ENCODE data around the gene LPIN3. TPM values are rescaled to one million over a fixed set of nuclear protein-coding genes. Genes with fewer than 3 reads are reported as not detected.

LPIN3 gene
- total and polyA plus RNA-seq, 2 experiments from 2014 or later: 6.1 to 9.7 TPM

DNA sequence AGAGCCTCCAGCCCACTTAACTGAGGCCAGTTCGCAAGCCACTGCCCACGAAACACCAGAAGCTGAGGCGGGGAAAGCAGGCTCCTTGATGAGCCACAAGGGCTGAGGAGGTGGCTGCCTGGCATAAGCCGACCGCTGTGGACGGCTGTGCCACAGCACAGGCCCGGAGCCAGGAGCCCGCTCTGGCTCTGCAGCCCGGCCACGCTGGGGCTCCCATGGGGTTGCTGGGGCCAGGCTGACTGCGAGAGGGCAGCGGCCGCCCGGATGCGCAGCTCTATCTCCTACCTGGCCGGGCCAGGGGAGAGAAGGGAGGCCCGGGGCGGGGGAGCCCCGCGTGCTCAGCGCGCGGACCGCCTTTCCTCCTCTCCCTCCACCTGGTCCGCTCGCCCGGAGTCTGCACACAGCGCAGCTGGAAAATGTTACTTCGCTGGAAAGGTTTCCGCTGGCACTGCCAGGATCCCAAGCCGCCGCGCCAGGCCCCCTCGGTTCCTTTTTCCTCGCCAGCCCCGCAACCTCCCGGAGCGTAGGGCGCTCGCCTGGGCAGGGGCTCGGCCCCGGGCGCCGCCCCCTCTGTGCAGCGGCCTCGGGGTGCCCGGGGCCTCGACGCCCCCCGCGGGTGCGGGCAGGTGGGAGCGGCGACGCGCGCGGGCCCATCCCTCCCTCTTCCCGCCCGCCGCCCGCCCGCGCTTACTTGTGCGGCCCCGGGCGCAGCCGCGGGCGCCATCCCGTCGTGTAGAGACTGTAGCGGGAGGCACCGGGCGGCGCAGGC is 25.3 kb downstream of the LPIN3 start:
- no peaks in the 10 kb centered on the region for H3K36me3 ChIP-seq (ENCODE audit: insufficient read depth)
- peaks cover 5% of the 10 kb centered on the region; the same call in 2 of the 3 replicates for H3K36me3 Mint-ChIP-seq (ENCODE audit: low read depth)
- no peaks in the 10 kb centered on the region for H3K9me2 ChIP-seq (ENCODE audit: insufficient read depth)
- H3K27me3 ChIP-seq (ENCODE audit: insufficient read depth): peaks cover 56% of the 10 kb centered on the region
- H3K4me1 ChIP-seq (ENCODE audit: insufficient read depth): peaks cover 5% of the 10 kb centered on the region; the same call in 1 of the 2 replicates
- H3K27ac ChIP-seq (ENCODE audit: low read depth): no peak overlapping the region
- no peak overlapping the region for H3K27ac Mint-ChIP-seq
- peak overlapping the region; percentile 84 for H3K4me2 ChIP-seq
- no peaks in the 10 kb centered on the region for H3K79me2 ChIP-seq (replicated peaks; ENCODE audit: insufficient read depth)
- H3K4me3 Mint-ChIP-seq: peak overlapping the region; percentile 59
- peaks cover 7% of the 10 kb centered on the region; the same call in 1 of the 2 replicates for H3F3A ChIP-seq (replicated peaks; ENCODE audit: low read depth)
- H3K9me3 Mint-ChIP-seq: peaks cover 7% of the 10 kb centered on the region; the same call in 2 of the 3 replicates
- peak overlapping the region; percentile 59 for H3K4me3 ChIP-seq
- peaks cover 11% of the 10 kb centered on the region for H3K4me1 Mint-ChIP-seq
- TF ChIP-seq, protein P1, sequence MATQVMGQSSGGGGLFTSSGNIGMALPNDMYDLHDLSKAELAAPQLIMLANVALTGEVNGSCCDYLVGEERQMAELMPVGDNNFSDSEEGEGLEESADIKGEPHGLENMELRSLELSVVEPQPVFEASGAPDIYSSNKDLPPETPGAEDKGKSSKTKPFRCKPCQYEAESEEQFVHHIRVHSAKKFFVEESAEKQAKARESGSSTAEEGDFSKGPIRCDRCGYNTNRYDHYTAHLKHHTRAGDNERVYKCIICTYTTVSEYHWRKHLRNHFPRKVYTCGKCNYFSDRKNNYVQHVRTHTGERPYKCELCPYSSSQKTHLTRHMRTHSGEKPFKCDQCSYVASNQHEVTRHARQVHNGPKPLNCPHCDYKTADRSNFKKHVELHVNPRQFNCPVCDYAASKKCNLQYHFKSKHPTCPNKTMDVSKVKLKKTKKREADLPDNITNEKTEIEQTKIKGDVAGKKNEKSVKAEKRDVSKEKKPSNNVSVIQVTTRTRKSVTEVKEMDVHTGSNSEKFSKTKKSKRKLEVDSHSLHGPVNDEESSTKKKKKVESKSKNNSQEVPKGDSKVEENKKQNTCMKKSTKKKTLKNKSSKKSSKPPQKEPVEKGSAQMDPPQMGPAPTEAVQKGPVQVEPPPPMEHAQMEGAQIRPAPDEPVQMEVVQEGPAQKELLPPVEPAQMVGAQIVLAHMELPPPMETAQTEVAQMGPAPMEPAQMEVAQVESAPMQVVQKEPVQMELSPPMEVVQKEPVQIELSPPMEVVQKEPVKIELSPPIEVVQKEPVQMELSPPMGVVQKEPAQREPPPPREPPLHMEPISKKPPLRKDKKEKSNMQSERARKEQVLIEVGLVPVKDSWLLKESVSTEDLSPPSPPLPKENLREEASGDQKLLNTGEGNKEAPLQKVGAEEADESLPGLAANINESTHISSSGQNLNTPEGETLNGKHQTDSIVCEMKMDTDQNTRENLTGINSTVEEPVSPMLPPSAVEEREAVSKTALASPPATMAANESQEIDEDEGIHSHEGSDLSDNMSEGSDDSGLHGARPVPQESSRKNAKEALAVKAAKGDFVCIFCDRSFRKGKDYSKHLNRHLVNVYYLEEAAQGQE (IDR thresholded peaks at IDR 0.05; ENCODE audit: unreplicated experiment): no peak
- peak; percentile 46 for TF ChIP-seq EZH2 (IDR thresholded peaks at IDR 0.05; ENCODE audit: low read depth, unreplicated experiment)
- peaks cover 38% of the 10 kb centered on the region for H3K27me3 Mint-ChIP-seq (ENCODE audit: insufficient read depth, low read depth, poor library complexity)
- no peaks in the 10 kb centered on the region for H4K20me1 ChIP-seq (replicated peaks; ENCODE audit: insufficient read depth)
- peak overlapping the region; percentile 85 for H2AFZ ChIP-seq
- peak; percentile 58 for ATAC-seq
- DNase-seq (ENCODE audit: low spot score): peak; percentile 61

DNA sequence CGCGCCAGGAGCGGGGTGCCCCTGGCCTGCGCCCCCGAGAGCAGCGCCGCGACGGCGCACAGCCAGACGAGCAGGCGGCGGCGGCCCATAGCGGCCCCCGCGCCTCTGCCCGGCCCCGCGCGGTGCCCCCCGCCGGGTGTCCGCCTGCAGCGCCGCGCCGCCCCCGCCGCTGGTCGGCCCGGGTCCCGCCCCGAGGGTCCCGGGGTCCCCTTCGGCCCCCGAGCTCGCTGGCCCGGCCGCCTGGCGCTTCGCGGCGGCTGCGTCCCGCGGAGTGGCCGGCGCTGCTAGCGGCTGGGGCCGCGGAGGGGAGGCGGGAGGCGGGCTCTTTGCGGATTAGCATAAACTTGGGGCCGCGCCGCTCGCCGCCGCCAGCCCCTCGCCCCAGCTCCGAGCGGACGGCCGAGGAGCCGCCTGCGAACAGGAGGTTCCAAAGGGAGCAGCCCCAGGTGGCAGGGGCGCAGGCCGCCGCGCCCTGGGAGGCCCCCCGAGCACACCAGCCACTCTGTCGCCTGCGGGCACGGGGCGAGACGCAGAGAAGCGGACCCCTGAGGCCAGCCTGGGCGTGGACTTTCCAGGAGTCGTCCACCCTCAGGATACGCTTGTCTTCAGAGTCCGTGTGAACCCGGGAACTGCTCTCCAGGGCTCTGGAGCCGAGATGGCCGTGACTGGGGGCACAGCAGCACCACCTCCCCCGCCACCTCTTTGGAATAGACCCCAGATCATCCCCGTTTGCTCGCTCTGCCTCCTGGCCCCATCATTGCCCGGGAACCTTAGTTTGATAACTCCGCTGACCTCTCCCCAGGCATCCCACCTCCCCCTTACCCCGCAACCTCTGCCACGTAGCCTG is 26.1 kb downstream of the LPIN3 start, which contains the start of gene EMILIN3:
TSS of gene EMILIN3 (minus strand) at position 273 of the 847 bp plus-strand sequence. CDS start at position 89, 184 bp downstream.
- Histone ChIP-seq H3K4me3 (peak within 1 kb of the TSS; percentile 76), H2AFZ (peak within 1 kb of the TSS; percentile 98), H3K27me3 (ENCODE audit: insufficient read depth) (peaks cover 56% of the 10 kb centered on the region), H3K36me3 (ENCODE audit: insufficient read depth) (no peaks in the 10 kb centered on the region), H3K4me1 (ENCODE audit: insufficient read depth) (peaks cover 5% of the 10 kb centered on the region; the same call in 1 of the 2 replicates), H3K27ac (ENCODE audit: low read depth) (no peak within 1 kb of the TSS), H3F3A (replicated peaks; ENCODE audit: low read depth) (peaks cover 7% of the 10 kb centered on the region; the same call in 1 of the 2 replicates), H3K79me2 (replicated peaks; ENCODE audit: insufficient read depth) (no peaks in the 10 kb centered on the region), H4K20me1 (replicated peaks; ENCODE audit: insufficient read depth) (no peaks in the 10 kb centered on the region), H3K9me2 (ENCODE audit: insufficient read depth) (no peaks in the 10 kb centered on the region), H3K4me2 (peak within 1 kb of the TSS; percentile 91)
- TF ChIP-seq EZH2phosphoT487 (IDR thresholded peaks at IDR 0.05; ENCODE audit: unreplicated experiment): no peak
- TF ChIP-seq POLR2AphosphoS5 (IDR thresholded peaks at IDR 0.05; ENCODE audit: low read depth): peak; percentile 30; the same call in 1 of the 2 replicates
- peak; percentile 39 for TF ChIP-seq EZH2 (IDR thresholded peaks at IDR 0.05; ENCODE audit: low read depth, unreplicated experiment)
- no peak for TF ChIP-seq STAT1 (IDR thresholded peaks at IDR 0.05; ENCODE audit: unreplicated experiment)
- no peak within 1 kb of the TSS for H3K27ac Mint-ChIP-seq
- DNase-seq (ENCODE audit: low spot score) (peak; percentile 78), ATAC-seq (peak; percentile 76)
- H3K4me3 Mint-ChIP-seq: peak within 1 kb of the TSS; percentile 80
- peaks cover 11% of the 10 kb centered on the region for H3K36me3 Mint-ChIP-seq (ENCODE audit: low read depth)
- H3K4me1 Mint-ChIP-seq: peaks cover 11% of the 10 kb centered on the region
- H3K9me3 Mint-ChIP-seq: peaks cover 15% of the 10 kb centered on the region
- peaks cover 37% of the 10 kb centered on the region for H3K27me3 Mint-ChIP-seq (ENCODE audit: insufficient read depth, low read depth, poor library complexity)
